Neuronal stem cell (in vitro differentiated cells): ENCODE measurements around the gene HES1.
A peak's percentile ranks its signal among the peaks of the same experiment; 100 is the strongest.

Source experiments
- DNase-seq: peaks from one replicate; pipeline ENCODE4 v3.0.0-alpha.2; 2013; ENCODE audit warnings: low spot score
- H2AFZ ChIP-seq: one replicate; pipeline ENCODE4 v1.6.1; 2013; ENCODE audit warnings: mild to moderate bottlenecking, low read length, inconsistent platforms
- H2AK5ac ChIP-seq: 2 replicates; pipeline ENCODE4 v1.6.1; 2013; ENCODE audit warnings: low read depth, mild to moderate bottlenecking, inconsistent platforms, low read length, moderate library complexity, mixed read lengths
- H2BK120ac ChIP-seq: 2 replicates; pipeline ENCODE4 v1.6.1; 2013; ENCODE audit warnings: low read depth, mild to moderate bottlenecking, inconsistent platforms, low read length, moderate library complexity, mixed read lengths
- H2BK12ac ChIP-seq: one replicate; pipeline ENCODE4 v1.6.1; 2013; ENCODE audit warnings: low read length, inconsistent platforms
- H2BK15ac ChIP-seq: 2 replicates; pipeline ENCODE4 v1.6.1; 2013; ENCODE audit warnings: mild to moderate bottlenecking, low read length, inconsistent platforms, mixed read lengths
- H2BK5ac ChIP-seq: one replicate; pipeline ENCODE4 v1.6.1; 2013; ENCODE audit warnings: inconsistent platforms, mild to moderate bottlenecking, low read length, moderate library complexity
- H3K14ac ChIP-seq: one replicate; pipeline ENCODE4 v1.6.1; 2013; ENCODE audit warnings: low read length, inconsistent platforms
- H3K18ac ChIP-seq: 2 replicates; pipeline ENCODE4 v1.6.1; 2013; ENCODE audit warnings: low read length, inconsistent platforms
- H3K23ac ChIP-seq: 2 replicates; pipeline ENCODE4 v1.6.1; 2013; ENCODE audit warnings: low read depth, mild to moderate bottlenecking, mixed read lengths, low read length, inconsistent platforms; ENCODE audit not compliant: poor library complexity
- H3K27ac ChIP-seq: replicated peaks from 3 replicates; pipeline ENCODE4 v1.5.1; 2013; ENCODE audit warnings: low read length, inconsistent platforms
- H3K27me3 ChIP-seq, 3 experiments: 2 replicates each; pipeline ENCODE4 v1.6.1; 2013; ENCODE audit warnings: low read length in 3 of 3, mild to moderate bottlenecking in 2 of 3, inconsistent platforms in 1 of 3, low read depth in 1 of 3, mixed read lengths in 1 of 3, moderate library complexity in 1 of 3; ENCODE audit not compliant: control insufficient read depth in 3 of 3, insufficient read depth in 3 of 3
- H3K36me3 ChIP-seq, 2 donors: replicated peaks in 1 of 2; 2 replicates each; pipeline ENCODE4 v1.6.1; 2013; ENCODE audit warnings: low read length in 2 of 2; ENCODE audit not compliant: control insufficient read depth in 2 of 2, insufficient read depth in 2 of 2
- H3K4ac ChIP-seq: 2 replicates; pipeline ENCODE4 v1.6.1; 2013; ENCODE audit warnings: inconsistent platforms, mild to moderate bottlenecking, low read length, moderate library complexity
- H3K4me1 ChIP-seq, 2 donors: 1 replicate in 1 of 2; 2 replicates in 1 of 2; pipeline ENCODE4 v1.6.1; 2013; ENCODE audit warnings: low read length in 2 of 2, low read depth in 1 of 2; ENCODE audit not compliant: control insufficient read depth in 2 of 2, insufficient read depth in 1 of 2
- H3K4me2 ChIP-seq: one replicate; pipeline ENCODE4 v1.6.1; 2013; ENCODE audit warnings: mild to moderate bottlenecking, low read length, inconsistent platforms; ENCODE audit not compliant: insufficient read depth, poor library complexity, severe bottlenecking
- H3K4me3 ChIP-seq, 2 donors: 2 replicates each; pipeline ENCODE4 v1.5.1; 2013; ENCODE audit warnings: low read length in 2 of 2, mild to moderate bottlenecking in 2 of 2, inconsistent platforms in 1 of 2, moderate library complexity in 1 of 2
- H3K79me1 ChIP-seq: one replicate; pipeline ENCODE4 v1.6.1; 2013; ENCODE audit warnings: low read depth, mild to moderate bottlenecking, inconsistent platforms, low read length, moderate library complexity
- H3K9ac ChIP-seq: one replicate; pipeline ENCODE4 v1.6.1; 2013; ENCODE audit warnings: mild to moderate bottlenecking, low read depth, low read length, inconsistent platforms; ENCODE audit not compliant: poor library complexity
- H3K9me3 ChIP-seq, 2 donors: replicated peaks in 1 of 2; 2 replicates each; pipeline versions ENCODE3 to v1.6.1; 2013; ENCODE audit warnings: low read length in 2 of 2, mild to moderate bottlenecking in 2 of 2, inconsistent platforms in 1 of 2, low read depth in 1 of 2, mixed read lengths in 1 of 2, moderate library complexity in 1 of 2; ENCODE audit not compliant: control insufficient read depth in 2 of 2, insufficient read depth in 1 of 2
- H4K8ac ChIP-seq: one replicate; pipeline ENCODE4 v1.6.1; 2013; ENCODE audit warnings: low read depth, mild to moderate bottlenecking, inconsistent platforms, low read length, moderate library complexity
- H4K91ac ChIP-seq: one replicate; pipeline ENCODE4 v1.6.1; 2013; ENCODE audit warnings: low read length, low read depth, mild to moderate bottlenecking, inconsistent platforms; ENCODE audit not compliant: poor library complexity
- WGBS, 2 donors: extraction: QIAGEN DNeasy Blood & Tissue Kit; methylation state at CpG; one replicate each; pipeline ENCODE4 v1.1.7; 2013; ENCODE audit warnings: missing lambda C conversion rate in 2 of 2, mixed read lengths in 1 of 2; ENCODE audit not compliant: insufficient read length in 2 of 2, insufficient replicate concordance in 1 of 2; ENCODE audit errors: extremely low coverage in 2 of 2; 5-methylcytosine and 5-hydroxymethylcytosine counted together

HES1 gene

DNA sequence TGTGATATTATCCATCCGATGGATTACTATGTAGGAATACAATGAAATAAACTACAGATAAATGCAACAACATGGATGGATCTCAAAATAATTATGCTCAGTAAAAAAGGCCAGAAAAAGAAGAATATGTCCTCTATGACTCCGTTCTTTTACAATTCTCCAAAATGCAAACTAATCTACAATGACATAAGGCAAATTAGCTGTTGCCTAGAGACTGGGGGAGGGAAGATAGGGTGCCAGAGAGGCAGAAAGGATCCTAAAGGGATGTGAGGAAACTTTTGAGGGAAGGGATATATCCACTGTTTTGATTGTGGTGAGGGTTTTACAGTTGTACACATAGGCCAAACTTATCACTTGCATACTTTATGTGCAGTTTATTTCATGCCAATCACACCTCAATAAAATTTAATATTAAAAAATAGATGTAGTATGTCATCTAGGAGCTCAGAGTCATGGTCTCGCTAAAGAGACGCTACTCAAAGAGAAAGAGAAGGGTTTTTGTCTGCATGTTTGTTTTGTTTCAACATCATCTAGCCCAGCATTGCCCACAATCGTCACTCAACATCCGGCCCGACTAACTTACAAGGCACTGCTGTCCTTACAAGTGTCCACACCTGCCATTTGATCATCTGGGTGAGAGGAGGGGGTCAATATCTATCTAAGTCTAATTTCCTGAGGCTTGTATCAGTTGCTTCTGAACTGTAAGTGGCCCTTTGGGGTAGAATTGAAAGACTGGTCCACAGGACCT lies 29.5 kb downstream of the HES1 start:
- Histone ChIP-seq H2BK12ac (no peak overlapping the region), H3K18ac (no peak overlapping the region), H3K9me3 (no peaks in the 10 kb centered on the region), H3K27ac (no peak overlapping the region), H2AFZ (no peak overlapping the region), H3K9ac (no peak overlapping the region), H3K4ac (no peak overlapping the region), H2AK5ac (no peak overlapping the region), H3K27me3 (no peaks in the 10 kb centered on the region), H3K79me1 (no peaks in the 10 kb centered on the region), H2BK15ac (no peak overlapping the region), H4K8ac (no peak overlapping the region), H3K4me1 (peaks cover 21 to 38% of the 10 kb centered on the region in 2 donors), H2BK5ac (no peak overlapping the region), H3K36me3 (no peaks in the 10 kb centered on the region), H3K23ac (no peak overlapping the region), H3K14ac (no peak overlapping the region), H2BK120ac (no peak overlapping the region), H3K4me3 (no peak overlapping the region), H3K4me2 (no peak overlapping the region), H4K91ac (no peak overlapping the region)
- no CpG with 5 or more reads among the region's 7 CpGs for WGBS, 2 donors
- no peak for DNase-seq

DNA sequence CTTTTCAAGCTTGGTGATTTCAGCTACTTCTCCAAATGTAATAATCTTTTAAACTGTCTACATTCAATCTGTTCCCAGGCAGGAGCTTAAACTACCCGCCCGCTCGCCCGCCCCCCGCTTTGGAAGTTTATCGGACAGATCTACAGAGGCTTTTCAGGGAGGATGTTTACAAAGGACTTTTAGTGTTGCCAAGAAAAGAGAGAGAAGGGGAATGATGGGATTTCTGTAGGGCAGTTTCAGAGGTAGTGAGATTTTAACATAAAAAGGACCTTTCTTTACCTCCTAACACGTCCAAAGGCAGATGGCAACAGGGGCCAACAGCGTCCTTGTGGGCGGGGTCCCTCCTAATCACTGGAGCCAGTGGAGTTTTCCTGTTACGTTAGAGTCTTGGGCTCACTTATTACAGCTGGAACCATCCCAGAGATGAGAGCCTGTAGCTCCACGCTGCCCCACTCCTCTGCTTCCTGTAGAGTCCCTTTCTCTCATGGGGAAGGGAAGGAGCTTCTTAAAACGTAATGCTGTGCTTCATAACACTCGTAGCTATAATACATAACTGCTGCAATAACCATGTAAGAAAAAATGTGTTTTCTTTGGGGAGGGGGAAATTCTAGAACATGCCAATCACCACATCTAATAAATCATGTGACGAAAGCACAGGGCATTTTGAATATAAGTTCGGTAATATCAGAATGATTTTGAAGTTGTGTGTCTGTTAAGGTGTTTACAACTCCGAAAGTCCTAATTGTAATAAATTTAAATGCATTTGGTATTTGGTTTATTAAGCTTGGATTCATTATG lies 30.9 kb downstream of the HES1 start:
- Histone ChIP-seq H3K27me3 (no peaks in the 10 kb centered on the region), H3K23ac (no peak overlapping the region), H4K91ac (no peak overlapping the region), H3K9ac (no peak overlapping the region), H3K4me1 (peaks cover 17 to 31% of the 10 kb centered on the region in 2 donors), H3K27ac (no peak overlapping the region), H3K4ac (no peak overlapping the region), H2BK15ac (no peak overlapping the region), H3K36me3 (no peaks in the 10 kb centered on the region), H3K79me1 (no peaks in the 10 kb centered on the region), H2AFZ (peak overlapping the region; percentile 41), H3K18ac (no peak overlapping the region), H4K8ac (no peak overlapping the region), H3K9me3 (peaks cover 1 to 4% of the 10 kb centered on the region in 2 donors), H3K4me3 (no peak overlapping the region), H3K14ac (no peak overlapping the region), H2BK5ac (no peak overlapping the region), H2BK120ac (no peak overlapping the region), H2BK12ac (no peak overlapping the region), H2AK5ac (no peak overlapping the region), H3K4me2 (no peak overlapping the region)
- DNase-seq = no peak
- no CpG with 5 or more reads among the region's 16 CpGs for WGBS, 2 donors

DNA sequence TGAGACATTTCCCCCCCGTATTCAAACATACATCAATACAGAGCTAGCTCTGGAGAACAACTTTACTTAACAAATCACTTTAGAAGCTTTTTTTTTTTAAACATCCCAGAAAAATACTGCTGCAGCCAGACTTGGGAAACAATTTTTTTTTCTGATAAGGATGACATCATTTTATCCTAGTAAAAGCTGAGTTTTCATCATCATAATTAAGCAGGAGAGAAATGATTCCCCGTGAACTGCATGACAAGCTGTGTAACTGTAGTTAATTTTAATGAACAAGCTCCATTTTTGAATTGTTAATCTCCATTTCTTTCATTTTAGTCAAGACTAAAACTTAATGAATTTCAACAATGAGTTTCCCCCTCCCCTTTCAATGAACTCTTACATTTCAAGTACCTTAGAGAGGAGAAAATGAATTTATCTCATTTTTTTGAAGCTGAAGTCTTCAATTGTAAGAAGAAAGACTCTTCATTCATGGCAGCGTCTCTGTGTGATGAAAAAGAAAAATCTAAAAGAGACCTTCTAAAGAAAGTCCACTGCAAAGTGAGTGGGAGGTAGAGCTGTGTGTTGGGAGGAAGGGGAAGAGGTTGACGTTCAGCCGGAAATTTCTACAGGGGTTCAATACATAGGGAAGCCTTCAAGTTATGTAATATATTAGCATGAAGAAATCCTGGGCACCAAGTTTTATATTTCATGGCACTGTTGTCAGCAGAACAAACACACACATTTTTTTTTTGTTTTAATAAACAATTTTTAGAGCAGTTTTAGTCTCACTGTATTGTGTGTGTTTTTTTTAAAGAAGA lies 31.7 kb downstream of the HES1 start:
- H3K9me3 ChIP-seq = peaks cover 3 to 12% of the 10 kb centered on the region in 2 donors
- no peaks in the 10 kb centered on the region for H3K36me3 ChIP-seq
- no peak overlapping the region for H3K14ac ChIP-seq
- H3K4me3 ChIP-seq = no peak overlapping the region
- no peak overlapping the region for H2BK5ac ChIP-seq
- no peak overlapping the region for H3K4me2 ChIP-seq
- no peak overlapping the region for H2AFZ ChIP-seq
- H3K4ac ChIP-seq = no peak overlapping the region
- H3K27ac ChIP-seq = no peak overlapping the region
- H3K27me3 ChIP-seq = no peaks in the 10 kb centered on the region
- no peak overlapping the region for H2AK5ac ChIP-seq
- H2BK12ac ChIP-seq = no peak overlapping the region
- H4K91ac ChIP-seq = no peak overlapping the region
- no peak overlapping the region for H3K18ac ChIP-seq
- no peaks in the 10 kb centered on the region for H3K79me1 ChIP-seq
- H3K23ac ChIP-seq = no peak overlapping the region
- no peak overlapping the region for H4K8ac ChIP-seq
- no peak overlapping the region for H2BK15ac ChIP-seq
- peaks cover 17 to 31% of the 10 kb centered on the region in 2 donors for H3K4me1 ChIP-seq
- no peak for DNase-seq
- no peak overlapping the region for H2BK120ac ChIP-seq
- H3K9ac ChIP-seq = no peak overlapping the region
- no CpG with 5 or more reads among the region's 5 CpGs for WGBS, 2 donors
